Lung (tissue), 12 donors: Measurements from ENCODE around the gene WNK2. TPM values are rescaled to one million over a fixed set of nuclear protein-coding genes. Genes with fewer than 3 reads are reported as not detected.

Experiments used
- ATAC-seq: fragments of 200-7000 bp; cut with Tn5 transposase; one replicate; pipeline ENCODE4 v1.9.1; 2020; ENCODE audit warnings: moderate number of reproducible peaks; ENCODE audit not compliant: insufficient read depth, low FRiP score
- DNase-seq, 3 donors: peaks; one replicate each; pipeline ENCODE4 v3.0.0-alpha.2; 2013 to 2017
- H3K27ac ChIP-seq, 2 donors: one replicate each; pipeline ENCODE4 v1.5.1; 2013; ENCODE audit warnings: mild to moderate bottlenecking in 2 of 2, moderate library complexity in 2 of 2, control low read depth in 1 of 2, inconsistent platforms in 1 of 2, low read depth in 1 of 2, low read length in 1 of 2
- H3K27me3 ChIP-seq, 3 donors: one replicate each; pipeline ENCODE4 v1.5.1; 2013; ENCODE audit warnings: low read length in 2 of 3; ENCODE audit not compliant: control insufficient read depth in 3 of 3, insufficient read depth in 3 of 3
- H3K36me3 ChIP-seq, 4 donors: one replicate each; pipeline ENCODE4 v1.5.1; 2013; ENCODE audit warnings: low read length in 4 of 4, mild to moderate bottlenecking in 1 of 4, moderate library complexity in 1 of 4; ENCODE audit not compliant: control insufficient read depth in 4 of 4, insufficient read depth in 4 of 4
- H3K4me1 ChIP-seq, 5 donors: one replicate each; pipeline ENCODE4 v1.5.1; 2013; ENCODE audit warnings: low read length in 5 of 5, mild to moderate bottlenecking in 2 of 5, moderate library complexity in 1 of 5; ENCODE audit not compliant: control insufficient read depth in 5 of 5, insufficient read depth in 5 of 5
- H3K4me3 ChIP-seq: one replicate; pipeline ENCODE4 v1.5.1; 2013; ENCODE audit warnings: mild to moderate bottlenecking, control low read depth, moderate library complexity
- H3K9ac ChIP-seq, 2 donors: one replicate each; pipeline ENCODE4 v1.5.1; 2013; ENCODE audit warnings: low read length in 2 of 2, control low read depth in 1 of 2; ENCODE audit not compliant: insufficient read depth in 1 of 2
- H3K9me3 ChIP-seq, 4 donors: one replicate each; pipeline ENCODE4 v1.5.1; 2013; ENCODE audit warnings: low read length in 3 of 4, mild to moderate bottlenecking in 1 of 4, moderate library complexity in 1 of 4; ENCODE audit not compliant: control insufficient read depth in 4 of 4, insufficient read depth in 3 of 4
- CTCF ChIP-seq: IDR thresholded peaks from 2 replicates; pipeline ENCODE4 v1.5.1; 2012; ENCODE audit warnings: mild to moderate bottlenecking; ENCODE audit errors: control extremely low read depth, extremely low read depth
- WGBS, 2 donors: extraction: QIAGEN DNeasy Blood & Tissue Kit; methylation state at CpG; one replicate each; pipeline ENCODE4 v1.1.7; 2013; 5-methylcytosine and 5-hydroxymethylcytosine counted together
- polyA plus RNA-seq, 2 donors: library from polyadenylated mRNA; stranded (reverse); fragments of 200-250 nt; gene quantifications; one replicate each; pipeline ENCODE4 v1.2.1, GENCODE V29; 2013
- total RNA-seq, 2 donors: library from RNA; depleted of rRNA in 1 of 2; stranded (reverse); fragments of >200 nt in 1 of 2; gene quantifications; one replicate each; pipeline ENCODE4 v1.2.1, GENCODE V29; 2014 to 2021
- donor health status: control.
- donor health status: control.
- donor health status: Bipolar disorder and iron deficiency.
- donor health status: healthy.
- donor health status: DM: yes; HTN: yes; CAD: no.

The WNK2 gene
- total and polyA plus RNA-seq, 4 donors, result 1.00 to 8.5 (median 2.9) TPM

DNA sequence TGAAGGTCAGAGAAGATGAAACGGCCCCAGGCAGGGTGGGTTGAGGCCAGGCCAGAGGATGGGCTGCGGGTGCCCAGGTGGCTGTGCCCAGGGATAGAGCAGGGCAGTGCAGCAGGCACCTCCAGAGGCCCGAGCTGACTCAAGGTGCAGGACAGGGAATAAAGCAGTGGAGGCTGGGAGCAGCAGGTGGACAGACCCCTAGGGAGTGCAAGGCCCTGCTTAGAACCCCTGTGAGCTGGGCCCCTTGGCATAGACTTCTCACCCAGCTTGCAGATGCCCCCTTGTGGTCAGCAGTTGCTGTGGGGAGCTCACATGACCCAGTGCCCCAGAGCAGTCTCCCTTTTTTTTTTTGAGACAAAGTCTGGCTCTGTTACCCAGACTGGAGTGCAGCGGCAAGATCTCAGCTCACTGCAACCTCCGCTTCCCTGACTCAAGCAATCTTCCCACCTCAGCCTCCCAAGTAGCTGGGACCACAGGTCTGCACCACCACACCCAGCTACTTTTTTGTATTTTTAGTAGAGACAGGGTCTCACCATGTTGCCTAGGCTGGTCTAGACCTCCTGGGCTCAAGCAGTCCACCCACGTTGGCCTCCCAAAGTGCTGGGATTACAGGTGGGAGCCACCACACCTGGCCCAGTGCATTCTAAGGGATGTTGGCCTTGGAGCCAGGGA is 118.8 kb downstream of the WNK2 start:
- Histone ChIP-seq H3K4me1 (peaks cover 0 to 8% (median 2%) of the 10 kb centered on the region in 5 donors), H3K27me3 (no peaks in the 10 kb centered on the region), H3K27ac (no peak overlapping the region), H3K9ac (no peak overlapping the region), H3K4me3 (no peak overlapping the region), H3K9me3 (peaks cover 0 to 2% (median 0%) of the 10 kb centered on the region in 4 donors), H3K36me3 (no peaks in the 10 kb centered on the region)
- DNase-seq (peak; percentile 27 to 41 (median 41)), ATAC-seq (no peak)
- TF ChIP-seq CTCF, result peak; percentile 35
- WGBS, 2 donors, result 79 to 80% methylated on average over 6 of the region's 6 CpGs

DNA sequence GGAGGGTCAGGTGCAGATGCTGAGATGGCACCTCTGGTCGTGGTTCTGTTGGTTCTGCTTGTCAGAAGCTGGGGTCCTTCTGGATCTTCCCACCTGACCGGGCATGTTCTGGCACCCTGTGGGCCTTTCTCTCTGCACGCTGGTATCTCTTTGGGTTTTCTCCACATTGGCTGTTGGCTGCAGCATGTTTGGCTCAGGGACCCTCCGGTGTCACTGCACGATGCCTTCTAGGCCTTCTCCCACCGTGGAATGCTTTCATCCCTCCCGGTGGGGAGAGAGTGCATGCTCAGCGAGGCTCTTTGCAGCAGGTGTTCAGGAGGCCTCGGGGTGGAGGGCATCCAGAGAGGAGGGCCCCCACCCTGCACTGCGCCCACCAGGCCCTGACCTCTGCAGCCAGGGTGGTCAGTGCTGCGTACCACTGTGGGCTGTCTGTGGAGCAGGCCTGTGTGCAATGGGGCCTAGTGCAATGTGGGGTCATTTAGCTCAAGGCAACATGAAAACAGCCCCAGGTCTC is 119.4 kb downstream of the WNK2 start:
- TF ChIP-seq CTCF, result no peak
- Histone ChIP-seq H3K4me3 (no peak overlapping the region), H3K36me3 (no peaks in the 10 kb centered on the region), H3K9me3 (peaks cover 0 to 2% (median 0%) of the 10 kb centered on the region in 4 donors), H3K4me1 (peaks cover 0 to 8% (median 0%) of the 10 kb centered on the region in 5 donors), H3K27me3 (no peaks in the 10 kb centered on the region), H3K27ac (no peak overlapping the region), H3K9ac (no peak overlapping the region)
- DNase-seq (peak in 1 of 3 donors; percentile 5), ATAC-seq (no peak)
- WGBS, 2 donors, result 92 to 96% methylated on average over 11 of the region's 11 CpGs

DNA sequence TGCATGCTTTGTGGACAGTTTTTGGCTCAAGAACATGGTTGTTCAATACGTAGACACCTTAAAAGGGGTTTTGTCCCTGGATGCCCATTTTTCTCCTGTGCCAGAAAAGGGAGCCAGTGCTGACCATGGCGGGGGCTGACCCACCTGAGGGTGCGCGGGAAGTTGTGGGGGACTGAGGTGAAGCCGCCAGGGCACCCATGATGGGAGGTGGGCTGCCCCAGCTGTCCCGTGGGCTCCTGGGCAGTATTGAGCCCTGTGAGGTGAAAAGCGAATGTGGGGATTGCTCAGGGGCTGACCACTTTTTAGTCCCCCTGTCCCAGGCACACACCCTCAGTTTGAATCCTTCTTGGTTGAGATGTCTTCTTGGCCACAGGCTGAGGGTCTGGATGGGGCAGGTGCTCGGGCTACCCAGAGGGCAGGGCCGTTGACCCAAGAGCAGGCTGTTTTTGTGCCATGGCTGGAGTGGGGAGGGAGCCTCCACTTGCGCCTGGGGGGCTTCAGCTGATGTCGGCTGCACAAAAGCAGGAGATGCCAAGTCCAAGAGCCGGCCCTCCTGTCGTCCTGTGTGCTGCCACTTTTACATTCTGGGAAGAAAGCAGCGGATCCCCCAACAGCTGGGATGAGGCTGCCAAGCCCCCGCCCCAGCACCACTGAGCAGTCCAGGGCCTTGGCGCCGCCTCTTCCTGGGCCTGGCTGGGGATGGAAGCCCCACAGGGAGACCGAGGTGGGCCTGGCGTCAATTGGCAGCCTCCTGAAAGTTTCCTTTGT is 120.1 kb downstream of the WNK2 start:
- ATAC-seq (no peak), DNase-seq (peak in 1 of 3 donors; percentile 9)
- 94 to 96% methylated on average over 19 of the region's 19 CpGs for WGBS, 2 donors
- H3K27ac ChIP-seq, result no peak overlapping the region
- peaks cover 0 to 2% (median 0%) of the 10 kb centered on the region in 4 donors for H3K9me3 ChIP-seq
- H3K9ac ChIP-seq, result no peak overlapping the region
- no peak for TF ChIP-seq CTCF
- H3K27me3 ChIP-seq, result no peaks in the 10 kb centered on the region
- peaks cover 0 to 5% (median 0%) of the 10 kb centered on the region in 5 donors for H3K4me1 ChIP-seq
- H3K4me3 ChIP-seq, result no peak overlapping the region
- no peaks in the 10 kb centered on the region for H3K36me3 ChIP-seq
